PC-9 (cell line): ENCODE data around the gene ZNF792. TPM values are rescaled to one million over a fixed set of nuclear protein-coding genes. Genes with fewer than 3 reads are reported as not detected.

Experiments used
- BruUV-seq: library from RNA; stranded (reverse); fragments of 400-500 nt; replicated peaks from 2 replicates; lab custom pipeline; 2021; lab: Mats Ljungman, UMichigan
- CTCF ChIA-PET: fragments of 300-600 bp; sonication (Branson Sonifier 250); formaldehyde crosslinking; loops from one replicate; lab custom pipeline; 2022; ENCODE audit warnings: antibody characterized with exemption; lab: Charles Lee
- POLR2A ChIA-PET: fragments of 300-600 bp; sonication (Branson Sonifier 250); formaldehyde crosslinking; loops from one replicate; lab custom pipeline; 2022; ENCODE audit warnings: antibody characterized with exemption; ENCODE audit not compliant: unreplicated experiment; lab: Charles Lee
- DNase-seq, 2 experiments: peaks; one replicate each; pipeline versions ENCODE4 v3.0.0 to v3.0.0-alpha.2; 2015 to 2022; ENCODE audit warnings: mixed read lengths in 1 of 2
- H2AFZ ChIP-seq: fragments of 200-600 bp; sonication (generic); 2 replicates; pipeline ENCODE4 v1.8.1; 2017; ENCODE audit warnings: antibody characterized with exemption
- H3F3A ChIP-seq: fragments of 200-600 bp; sonication (generic); 2 replicates; pipeline ENCODE4 v1.8.1; 2017; ENCODE audit warnings: antibody characterized with exemption, mild to moderate bottlenecking, low read depth; ENCODE audit not compliant: insufficient read depth
- H3K27ac ChIP-seq: fragments of 200-600 bp; sonication (generic); 2 replicates; pipeline ENCODE4 v1.6.1; 2016; ENCODE audit warnings: mixed run types
- H3K27me3 ChIP-seq: fragments of 200-600 bp; sonication (generic); 2 replicates; pipeline ENCODE4 v1.6.1; 2016; ENCODE audit warnings: low read depth, mixed run types; ENCODE audit not compliant: insufficient read depth
- H3K36me3 ChIP-seq: fragments of 200-600 bp; sonication (generic); 2 replicates; pipeline ENCODE4 v1.6.1; 2016; ENCODE audit warnings: low read depth, mixed run types
- H3K4me1 ChIP-seq: fragments of 200-600 bp; sonication (generic); replicated peaks from 2 replicates; pipeline ENCODE4 v1.6.1; 2016; ENCODE audit warnings: mixed run types; ENCODE audit not compliant: insufficient read depth
- H3K4me2 ChIP-seq: fragments of 200-600 bp; sonication (generic); 2 replicates; pipeline ENCODE4 v1.6.1; 2017; ENCODE audit warnings: mixed run types
- H3K4me3 ChIP-seq: fragments of 200-600 bp; sonication (generic); 2 replicates; pipeline ENCODE4 v1.6.1; 2016; ENCODE audit warnings: mixed run types
- H3K79me2 ChIP-seq: fragments of 200-600 bp; sonication (generic); 2 replicates; pipeline ENCODE4 v1.6.1; 2017; ENCODE audit warnings: low read depth, mixed run types
- H3K9me2 ChIP-seq: fragments of 200-600 bp; sonication (generic); 2 replicates; pipeline ENCODE4 v1.8.1; 2017; ENCODE audit warnings: mild to moderate bottlenecking; ENCODE audit not compliant: insufficient read depth
- H3K9me3 ChIP-seq: fragments of 200-600 bp; sonication (generic); 2 replicates; pipeline ENCODE4 v1.8.1; 2016; ENCODE audit warnings: low read depth; ENCODE audit not compliant: insufficient read depth
- H4K20me1 ChIP-seq: fragments of 200-600 bp; sonication (generic); 2 replicates; pipeline ENCODE4 v1.8.1; 2017; ENCODE audit not compliant: insufficient read depth
- CTCF ChIP-seq: fragments of 200-600 bp; sonication (generic); conservative IDR thresholded peaks from 2 replicates; pipeline ENCODE4 v1.6.1; 2017; ENCODE audit warnings: mixed run types, antibody characterized with exemption, mild to moderate bottlenecking, moderate library complexity
- EZH2 ChIP-seq: fragments of 200-600 bp; sonication (generic); IDR thresholded peaks from 2 replicates; pipeline ENCODE4 v1.8.0; 2017; ENCODE audit warnings: antibody characterized with exemption, low read depth
- intact Hi-C: fragments of 100-400 bp; cut with micrococcal nuclease; formaldehyde crosslinking; loops from one replicate; pipeline ENCODE4 v1.10.0; 2022; ENCODE audit not compliant: unreplicated experiment
- total RNA-seq: library from RNA; stranded (reverse); gene quantifications from 2 replicates; pipeline ENCODE4 v1.2.3, GENCODE V29; 2021

Gene ZNF792
- total RNA-seq, 1 experiment from 2014 or later, result 3.5 TPM

DNA sequence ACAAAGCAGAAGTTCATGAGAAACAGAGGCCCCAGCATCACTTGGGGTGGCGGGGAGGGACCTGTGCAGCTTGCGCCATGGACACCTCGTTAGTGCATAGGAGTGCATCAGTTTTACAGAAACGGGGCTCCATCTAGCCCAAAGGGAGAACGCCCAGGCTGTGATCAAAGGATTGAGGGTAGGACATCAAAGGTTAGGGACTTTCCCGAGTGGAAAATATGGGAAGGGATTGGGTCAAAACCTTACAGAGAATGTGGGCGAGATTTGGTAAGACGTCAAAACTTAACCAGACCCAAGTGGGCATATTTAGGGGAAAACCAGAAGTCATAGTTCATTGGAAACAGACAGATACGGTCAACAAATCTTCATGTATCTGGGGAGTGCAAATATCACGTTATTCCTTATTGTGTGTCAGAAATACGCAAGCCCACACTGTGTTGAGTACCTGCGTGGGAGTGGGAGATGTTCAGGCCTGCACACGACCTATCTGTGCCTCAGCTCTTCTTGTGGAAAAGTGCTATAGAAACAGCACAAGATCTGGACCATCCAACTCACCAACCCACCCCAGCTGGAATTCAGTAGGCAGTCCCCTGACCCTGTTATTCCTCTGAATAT is 26.7 kb upstream of the ZNF792 start:
- CTCF ChIA-PET, result no interaction called here
- Histone ChIP-seq H3K27ac (no peak overlapping the region), H2AFZ (no peak overlapping the region), H3F3A (no peaks in the 10 kb centered on the region), H3K36me3 (no peaks in the 10 kb centered on the region), H3K27me3 (0 out of 2 replicates have a peak, but pooled peaks cover 4% of the 10 kb centered on the region), H3K9me3 (no peaks in the 10 kb centered on the region), H3K79me2 (no peaks in the 10 kb centered on the region), H3K9me2 (no peaks in the 10 kb centered on the region), H3K4me2 (no peak overlapping the region), H3K4me3 (no peak overlapping the region), H3K4me1 (peaks cover 13% of the 10 kb centered on the region), H4K20me1 (no peaks in the 10 kb centered on the region)
- no TSS peak for BruUV-seq
- DNase-seq, result no peak
- POLR2A ChIA-PET, result interaction anchor here (0.5 kb wide), 1 partner anchor 13 kb away, joined by 3 read pairs; no protein-coding TSS in a partner anchor
- intact Hi-C loops, result no loop called here
- TF ChIP-seq EZH2, result no peak

- peaks cover under 1% of the 10 kb centered on the region; the same call in 1 of the 2 replicates for H3K4me1 ChIP-seq
- H3K4me3 ChIP-seq, result no peak overlapping the region
- no TSS peak for BruUV-seq
- intact Hi-C loops, result no loop called here
- TF ChIP-seq CTCF, result no peak
- no peak for TF ChIP-seq EZH2
- no peak overlapping the region for H3K27ac ChIP-seq
- no peaks in the 10 kb centered on the region for H3K9me2 ChIP-seq
- POLR2A ChIA-PET, result interaction anchor here (0.6 kb wide), 2 partner anchors 320 to 1688 kb away, joined by 4 read pairs; no protein-coding TSS in a partner anchor
- 0 out of 2 replicates have a peak, but pooled peaks cover 4% of the 10 kb centered on the region for H3K27me3 ChIP-seq
- H3K4me2 ChIP-seq, result no peak overlapping the region
- no peak for DNase-seq
- H4K20me1 ChIP-seq, result no peaks in the 10 kb centered on the region
- no peaks in the 10 kb centered on the region for H3K79me2 ChIP-seq
- no peaks in the 10 kb centered on the region for H3K9me3 ChIP-seq
- H2AFZ ChIP-seq, result no peak overlapping the region
- H3K36me3 ChIP-seq, result no peaks in the 10 kb centered on the region
- H3F3A ChIP-seq, result no peaks in the 10 kb centered on the region
- CTCF ChIA-PET, result no interaction called here
Measured at GRCh38 chr19:34989298-34989697, 25.3 kb upstream of the ZNF792 start.

- Histone ChIP-seq H3K27me3 (0 out of 2 replicates have a peak, but pooled peaks cover 8% of the 10 kb centered on the region), H2AFZ (no peak overlapping the region), H3K4me3 (no peak overlapping the region), H3K36me3 (no peaks in the 10 kb centered on the region), H3K4me1 (no peaks in the 10 kb centered on the region), H3K9me3 (no peaks in the 10 kb centered on the region), H3K4me2 (no peak overlapping the region), H3K27ac (no peak overlapping the region), H4K20me1 (no peaks in the 10 kb centered on the region), H3K9me2 (no peaks in the 10 kb centered on the region), H3F3A (no peaks in the 10 kb centered on the region), H3K79me2 (no peaks in the 10 kb centered on the region)
- no peak for TF ChIP-seq CTCF
- TF ChIP-seq EZH2, result no peak
- intact Hi-C loops, result no loop called here
- ChIA-PET POLR2A (no interaction called here), CTCF (no interaction called here)
- DNase-seq, result no peak
- no TSS peak for BruUV-seq
Measured at GRCh38 chr19:34988119-34988518, 24.1 kb upstream of the ZNF792 start.
